H1 (cell line): ENCODE data around the gene HOXB4. TPM values are rescaled to one million over a fixed set of nuclear protein-coding genes. Genes with fewer than 3 reads are reported as not detected.

Experiments used
- CTCF ChIA-PET: fragments of 300-600 bp; sonication (Branson Sonifier 250); formaldehyde crosslinking; loops from one replicate; lab custom pipeline; 2021; ENCODE audit not compliant: partially characterized antibody; lab: Charles Lee
- POLR2A ChIA-PET: fragments of 300-600 bp; sonication (Branson Sonifier 250); formaldehyde crosslinking; loops from one replicate; lab custom pipeline; 2021; ENCODE audit warnings: inconsistent platforms; ENCODE audit not compliant: partially characterized antibody; lab: Charles Lee
- DNase-seq, 2 experiments: peaks; one replicate each; pipeline versions ENCODE4 v3.0.0 to v3.0.0-alpha.2; 2010 to 2022; ENCODE audit warnings: low spot score in 2 of 2, low read depth in 1 of 2, mixed read lengths in 1 of 2
- FAIRE-seq: peaks from 2 replicates; lab custom pipeline; 2011; peaks lifted over from hg19 to GRCh38; lab: Jason Lieb, UNC
- H2AFZ ChIP-seq: 2 replicates; pipeline ENCODE4 v1.8.1; 2012; ENCODE audit warnings: low read length, inconsistent platforms
- H2AK5ac ChIP-seq: 2 replicates; pipeline ENCODE4 v1.6.1; 2013; ENCODE audit warnings: low read depth, low read length
- H2BK120ac ChIP-seq: replicated peaks from 2 replicates; pipeline ENCODE3; 2013; ENCODE audit warnings: low read depth, low read length, inconsistent platforms
- H2BK12ac ChIP-seq: 2 replicates; pipeline ENCODE4 v1.6.1; 2013; ENCODE audit warnings: low read depth, low read length
- H2BK15ac ChIP-seq: 2 replicates; pipeline ENCODE4 v1.6.1; 2013; ENCODE audit warnings: low read length
- H2BK20ac ChIP-seq: 2 replicates; pipeline ENCODE4 v1.6.1; 2013; ENCODE audit warnings: low read length
- H2BK5ac ChIP-seq: 2 replicates; pipeline ENCODE4 v1.6.1; 2013; ENCODE audit warnings: low read depth, low read length
- H3K14ac ChIP-seq: 2 replicates; pipeline ENCODE4 v1.6.1; 2013; ENCODE audit warnings: inconsistent platforms; ENCODE audit not compliant: insufficient read length
- H3K18ac ChIP-seq: 2 replicates; pipeline ENCODE4 v1.6.1; 2013; ENCODE audit warnings: low read length; ENCODE audit errors: extremely low read depth
- H3K23ac ChIP-seq: 2 replicates; pipeline ENCODE4 v1.6.1; 2013; ENCODE audit warnings: inconsistent platforms; ENCODE audit not compliant: insufficient read length
- H3K23me2 ChIP-seq: 2 replicates; pipeline ENCODE4 v1.6.1; 2013; ENCODE audit warnings: low read depth, low read length
- H3K27ac ChIP-seq: 2 replicates; pipeline ENCODE4 v1.6.1; 2011; ENCODE audit warnings: low read depth, low read length, inconsistent platforms
- H3K27me3 ChIP-seq, 4 experiments: replicated peaks in 1 of 4; 1 replicate in 1 of 4; 2 replicates in 3 of 4; pipeline versions ENCODE4 v1.6.1 to v1.8.1; 2011 to 2013; ENCODE audit warnings: low read length in 3 of 4, mild to moderate bottlenecking in 3 of 4, inconsistent platforms in 2 of 4, mixed read lengths in 2 of 4, moderate library complexity in 1 of 4; ENCODE audit not compliant: control insufficient read depth in 3 of 4, insufficient read depth in 3 of 4; ENCODE audit errors: extremely low read depth in 1 of 4
- H3K36me3 ChIP-seq, 4 experiments: 2 replicates each; pipeline versions ENCODE4 v1.6.1 to v1.8.1; 2011 to 2013; ENCODE audit warnings: mild to moderate bottlenecking in 4 of 4, low read length in 3 of 4, moderate library complexity in 2 of 4, control low read depth in 1 of 4, inconsistent platforms in 1 of 4; ENCODE audit not compliant: insufficient read depth in 4 of 4, control insufficient read depth in 2 of 4
- H3K4ac ChIP-seq: replicated peaks from 2 replicates; pipeline ENCODE3; 2013; ENCODE audit warnings: low read length, low read depth, mixed read lengths, inconsistent platforms; ENCODE audit not compliant: insufficient read length
- H3K4me1 ChIP-seq, 4 experiments: replicated peaks in 1 of 4; 1 replicate in 1 of 4; 2 replicates in 3 of 4; pipeline versions ENCODE4 v1.6.1 to v1.8.1; 2011 to 2013; ENCODE audit warnings: low read length in 3 of 4, inconsistent platforms in 2 of 4, mixed read lengths in 1 of 4; ENCODE audit not compliant: insufficient read depth in 4 of 4, control insufficient read depth in 3 of 4
- H3K4me2 ChIP-seq, 2 experiments: 2 replicates each; pipeline versions ENCODE4 v1.6.1 to v1.8.1; 2011 to 2013; ENCODE audit warnings: low read depth in 2 of 2, low read length in 2 of 2, control low read depth in 1 of 2, inconsistent platforms in 1 of 2, mild to moderate bottlenecking in 1 of 2; ENCODE audit not compliant: insufficient read depth in 1 of 2
- H3K4me3 ChIP-seq, 4 experiments: fragments of 200-600, 300-600 bp in 1 of 4; sonication (generic), shearing (Covaris generic), sonication (Bioruptor Twin) in 1 of 4; 2 replicates each; pipeline versions ENCODE4 v1.5.1 to v1.8.1; 2011 to 2016; ENCODE audit warnings: low read length in 4 of 4, low read depth in 3 of 4, control low read depth in 2 of 4, inconsistent platforms in 2 of 4, mild to moderate bottlenecking in 2 of 4, mixed read lengths in 1 of 4, moderate library complexity in 1 of 4; ENCODE audit not compliant: insufficient read depth in 2 of 4; ENCODE audit errors: extremely low read depth in 1 of 4
- H3K56ac ChIP-seq: replicated peaks from 2 replicates; pipeline ENCODE3; 2013; ENCODE audit warnings: low read depth, mild to moderate bottlenecking, mixed read lengths, low read length, inconsistent platforms; ENCODE audit not compliant: insufficient read length
- H3K79me1 ChIP-seq: 2 replicates; pipeline ENCODE4 v1.6.1; 2013; ENCODE audit warnings: low read depth, low read length, control low read depth
- H3K79me2 ChIP-seq, 2 experiments: 2 replicates each; pipeline versions ENCODE4 v1.6.1 to v1.8.1; 2012 to 2013; ENCODE audit warnings: low read length in 2 of 2, mild to moderate bottlenecking in 2 of 2, inconsistent platforms in 1 of 2; ENCODE audit not compliant: insufficient read depth in 2 of 2, control insufficient read depth in 1 of 2
- H3K9ac ChIP-seq, 4 experiments: replicated peaks in 1 of 4; 1 replicate in 1 of 4; 2 replicates in 3 of 4; pipeline versions ENCODE4 v1.6.1 to v1.8.1; 2011 to 2013; ENCODE audit warnings: low read depth in 3 of 4, low read length in 3 of 4, control low read depth in 2 of 4, mild to moderate bottlenecking in 2 of 4, moderate library complexity in 2 of 4, inconsistent platforms in 1 of 4; ENCODE audit errors: extremely low read depth in 1 of 4
- H3K9me3 ChIP-seq, 2 experiments: 2 replicates each; pipeline versions ENCODE4 v1.6.1 to v1.8.1; 2012 to 2013; ENCODE audit warnings: mild to moderate bottlenecking in 2 of 2, moderate library complexity in 2 of 2, control low read depth in 1 of 2, inconsistent platforms in 1 of 2, low read depth in 1 of 2, low read length in 1 of 2, mixed read lengths in 1 of 2; ENCODE audit not compliant: insufficient read depth in 2 of 2
- H4K20me1 ChIP-seq, 2 experiments: replicated peaks in 1 of 2; 2 replicates each; pipeline versions ENCODE3 to v1.8.1; 2011 to 2013; ENCODE audit warnings: inconsistent platforms in 2 of 2, low read length in 2 of 2, mild to moderate bottlenecking in 1 of 2; ENCODE audit not compliant: insufficient read depth in 2 of 2, control insufficient read depth in 1 of 2
- H4K5ac ChIP-seq: 2 replicates; pipeline ENCODE4 v1.6.1; 2013; ENCODE audit warnings: low read length, low read depth, mixed read lengths, inconsistent platforms; ENCODE audit not compliant: insufficient read length
- H4K8ac ChIP-seq: 2 replicates; pipeline ENCODE4 v1.8.0; 2013; ENCODE audit warnings: mild to moderate bottlenecking, moderate library complexity, low read length, inconsistent platforms; ENCODE audit not compliant: insufficient read depth; ENCODE audit errors: extremely low read depth
- H4K91ac ChIP-seq: replicated peaks from 2 replicates; pipeline ENCODE3; 2013; ENCODE audit warnings: low read length, mixed read lengths, inconsistent platforms; ENCODE audit not compliant: insufficient read length
- CBX8 ChIP-seq: fragments of 300-800, 300-1000 bp; sonication (generic); IDR thresholded peaks from 2 replicates; pipeline ENCODE4 v1.7.1; 2016; ENCODE audit warnings: low read depth, low read length, borderline replicate concordance
- CTBP2 ChIP-seq: IDR thresholded peaks from 2 replicates; pipeline ENCODE4 v1.7.0; 2011; ENCODE audit warnings: borderline replicate concordance, mild to moderate bottlenecking, moderate library complexity, mixed read lengths, low read length; ENCODE audit not compliant: insufficient read depth, insufficient read length
- EZH2 ChIP-seq: fragments of 200-600 bp; sonication (generic); IDR thresholded peaks from 2 replicates; pipeline ENCODE4 v1.7.1; 2012; ENCODE audit warnings: low read depth, mild to moderate bottlenecking, moderate library complexity, low read length, inconsistent platforms; ENCODE audit not compliant: severe bottlenecking
- HDAC2 ChIP-seq, 2 experiments: fragments of 300-600 bp in 1 of 2; sonication (generic) in 1 of 2; IDR thresholded peaks; 2 replicates each; pipeline ENCODE4 v1.6.1; 2011 to 2012; ENCODE audit warnings: low read depth in 2 of 2, low read length in 2 of 2, mild to moderate bottlenecking in 2 of 2, moderate library complexity in 2 of 2, borderline replicate concordance in 1 of 2, inconsistent platforms in 1 of 2
- RNF2 ChIP-seq: fragments of 200-900, 300-1000 bp; sonication (generic); IDR thresholded peaks from 2 replicates; pipeline ENCODE4 v1.7.1; 2016; ENCODE audit warnings: borderline replicate concordance, low read depth, mild to moderate bottlenecking, antibody characterized with exemption, low read length; ENCODE audit not compliant: poor library complexity, severe bottlenecking; ENCODE audit errors: missing control alignments
- RXRA ChIP-seq: IDR thresholded peaks from 2 replicates; pipeline ENCODE4 v1.6.1; 2011; ENCODE audit warnings: low read depth, mild to moderate bottlenecking, low read length, moderate library complexity; ENCODE audit not compliant: insufficient read depth
- SUZ12 ChIP-seq: fragments of 200-600 bp; sonication (generic); IDR thresholded peaks from 2 replicates; pipeline ENCODE4 v1.6.1; 2012; ENCODE audit warnings: mild to moderate bottlenecking, inconsistent platforms, low read length, moderate library complexity, mixed read lengths
- YY1 ChIP-seq: IDR thresholded peaks from 2 replicates; pipeline ENCODE4 v1.6.1; 2011; ENCODE audit warnings: low read depth, mild to moderate bottlenecking, low read length
- WGBS, 2 experiments: shearing (Covaris generic) in 1 of 2; methylation state at CpG; one replicate each; pipeline versions ENCODE4 v1.1.6 to v1.1.7; 2013 to 2015; ENCODE audit warnings: low lambda C conversion rate in 2 of 2, mixed read lengths in 2 of 2, inconsistent platforms in 1 of 2, low coverage in 1 of 2, missing lambda C conversion rate in 1 of 2; ENCODE audit not compliant: insufficient replicate concordance in 2 of 2, insufficient coverage in 1 of 2, insufficient read length in 1 of 2; ENCODE audit errors: extremely low coverage in 1 of 2, missing lambda C conversion rate in 1 of 2; 5-methylcytosine and 5-hydroxymethylcytosine counted together
- polyA plus RNA-seq, 7 experiments: library from polyadenylated mRNA; depleted of rRNA in 3 of 7; stranded (reverse) in 5 of 7; unstranded in 2 of 7; fragments of >200 nt in 5 of 7; fragments of 200-250 nt in 2 of 7; gene quantifications; 1 replicate in 5 of 7; 2 replicates in 1 of 7; 4 replicates in 1 of 7; pipeline versions ENCODE4 v1.2.1 to v1.2.3, GENCODE V29; 2011 to 2013; ENCODE audit warnings: missing spikeins in 2 of 7, mixed read lengths in 2 of 7
- total RNA-seq: library from RNA; stranded (reverse); fragmentation: NEBNext Ultra II Directional; extraction: Animal tissue kit (Norgen Biotek cat#: 25700); gene quantifications from 2 replicates; pipeline ENCODE4 v1.2.1, GENCODE V29; 2021

HOXB4 gene
- total and polyA plus RNA-seq, 2 of the 8 experiments (the other 6 are each of a cell fraction or from before 2014, with no cell fraction given) = not detected

- no peak overlapping the region for H3K9ac ChIP-seq
- CTCF ChIA-PET = interaction anchor here (0.7 to 4.0 kb wide), 11 partner anchors 8 to 203 kb away, joined by 3 to 18 read pairs (median 3); partner anchors contain the start of genes HOXB5 and HOXB9
Measured at GRCh38 chr17:48554412-48555257, 23.5 kb downstream of the HOXB4 start.

More at GRCh38 chr17:48554412-48555257, 23.5 kb downstream of the HOXB4 start:
- Histone ChIP-seq H3K36me3 (peaks cover 0 to 3% (median 0%) of the 10 kb centered on the region in 4 experiments; a peak in 1 of 8 replicates), H3K4ac (no peak overlapping the region), H3K23ac (no peak overlapping the region), H4K20me1 (peaks cover 26 to 35% of the 10 kb centered on the region in 2 experiments), H2BK12ac (peak overlapping the region; percentile 87; the same call in 1 of the 2 replicates), H3K14ac (no peak overlapping the region), H3K27ac (no peak overlapping the region), H2AFZ (no peak overlapping the region), H3K79me2 (no peaks in the 10 kb centered on the region), H3K27me3 (peaks cover 98 to 100% (median 99%) of the 10 kb centered on the region in 4 experiments), H2BK15ac (peak overlapping the region; percentile 81; the same call in 1 of the 2 replicates), H3K4me2 (peak overlapping the region; percentile 24 to 44; a peak in 3 of 4 replicates), H3K18ac (no peak overlapping the region), H4K91ac (no peak overlapping the region), H2AK5ac (no peak overlapping the region), H2BK5ac (no peak overlapping the region), H2BK120ac (no peak overlapping the region), H3K79me1 (no peaks in the 10 kb centered on the region), H3K9me3 (no peaks in the 10 kb centered on the region), H3K4me1 (peaks cover 0 to 15% (median 8%) of the 10 kb centered on the region in 4 experiments; a peak in 5 of 7 replicates), H4K5ac (no peak overlapping the region), H4K8ac (no peak overlapping the region), H3K23me2 (no peaks in the 10 kb centered on the region; the same call in 1 of the 2 replicates), H3K4me3 (0 out of 8 replicates have a peak overlapping the region, but pooled peaks of 1 of the 4 experiments have one; percentile 25), H2BK20ac (no peak overlapping the region), H3K56ac (no peak overlapping the region)
- TF ChIP-seq SUZ12 = peak; percentile 99
- peak; percentile 41 for TF ChIP-seq CTBP2
- peak; percentile 83 for TF ChIP-seq CBX8
- peak; percentile 100 for TF ChIP-seq EZH2
- TF ChIP-seq RXRA = no peak
- TF ChIP-seq HDAC2 (IDR thresholded peaks at IDR 0.05; ENCODE audit: borderline replicate concordance in 1 of 2, low read depth in 2 of 2, low read length in 2 of 2) = no peak
- peak; percentile 8; the same call in 1 of the 2 replicates for TF ChIP-seq YY1
- TF ChIP-seq RNF2 = peak; percentile 99
- DNase-seq = no peak
- no peak for FAIRE-seq
- 6% methylated on average over 37 of the region's 44 CpGs; no CpG with 5 or more reads in 1 of the 2 experiments for WGBS, 2 experiments
- POLR2A ChIA-PET = interaction anchor here (1.1 kb wide), 1 partner anchor 13 kb away, joined by 3 read pairs; no protein-coding TSS in a partner anchor
